LNCAP (cell line): Measurements from ENCODE around the gene CNNM2.

Experiments
- TF ChIP-seq, protein P1 (sequence below): fragments of 450-650 bp; IDR thresholded peaks from 2 replicates; pipeline ENCODE4 v1.5.1; 2017; ENCODE audit warnings: mild to moderate bottlenecking

The CNNM2 gene

DNA sequence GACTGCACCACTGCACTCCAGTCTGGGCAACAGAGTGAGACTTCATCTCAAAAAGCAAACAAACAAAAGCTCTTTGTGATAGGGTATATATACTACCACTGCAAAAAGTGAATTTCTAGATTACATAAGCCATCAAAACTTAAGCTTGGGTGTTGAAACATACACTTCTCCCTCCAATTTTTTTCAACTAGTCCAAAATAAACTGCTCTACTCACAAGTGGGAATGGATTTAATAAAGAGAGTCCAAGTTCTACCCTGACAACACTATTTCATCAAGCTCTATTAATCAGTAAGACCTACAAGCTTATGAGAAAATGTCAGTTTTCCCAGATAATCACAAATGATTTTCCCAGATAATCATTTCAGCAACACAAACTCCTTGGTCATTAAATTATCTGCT lies 192.3 kb downstream of the CNNM2 start:
- TF ChIP-seq, protein P1, sequence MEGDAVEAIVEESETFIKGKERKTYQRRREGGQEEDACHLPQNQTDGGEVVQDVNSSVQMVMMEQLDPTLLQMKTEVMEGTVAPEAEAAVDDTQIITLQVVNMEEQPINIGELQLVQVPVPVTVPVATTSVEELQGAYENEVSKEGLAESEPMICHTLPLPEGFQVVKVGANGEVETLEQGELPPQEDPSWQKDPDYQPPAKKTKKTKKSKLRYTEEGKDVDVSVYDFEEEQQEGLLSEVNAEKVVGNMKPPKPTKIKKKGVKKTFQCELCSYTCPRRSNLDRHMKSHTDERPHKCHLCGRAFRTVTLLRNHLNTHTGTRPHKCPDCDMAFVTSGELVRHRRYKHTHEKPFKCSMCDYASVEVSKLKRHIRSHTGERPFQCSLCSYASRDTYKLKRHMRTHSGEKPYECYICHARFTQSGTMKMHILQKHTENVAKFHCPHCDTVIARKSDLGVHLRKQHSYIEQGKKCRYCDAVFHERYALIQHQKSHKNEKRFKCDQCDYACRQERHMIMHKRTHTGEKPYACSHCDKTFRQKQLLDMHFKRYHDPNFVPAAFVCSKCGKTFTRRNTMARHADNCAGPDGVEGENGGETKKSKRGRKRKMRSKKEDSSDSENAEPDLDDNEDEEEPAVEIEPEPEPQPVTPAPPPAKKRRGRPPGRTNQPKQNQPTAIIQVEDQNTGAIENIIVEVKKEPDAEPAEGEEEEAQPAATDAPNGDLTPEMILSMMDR = no peak

DNA sequence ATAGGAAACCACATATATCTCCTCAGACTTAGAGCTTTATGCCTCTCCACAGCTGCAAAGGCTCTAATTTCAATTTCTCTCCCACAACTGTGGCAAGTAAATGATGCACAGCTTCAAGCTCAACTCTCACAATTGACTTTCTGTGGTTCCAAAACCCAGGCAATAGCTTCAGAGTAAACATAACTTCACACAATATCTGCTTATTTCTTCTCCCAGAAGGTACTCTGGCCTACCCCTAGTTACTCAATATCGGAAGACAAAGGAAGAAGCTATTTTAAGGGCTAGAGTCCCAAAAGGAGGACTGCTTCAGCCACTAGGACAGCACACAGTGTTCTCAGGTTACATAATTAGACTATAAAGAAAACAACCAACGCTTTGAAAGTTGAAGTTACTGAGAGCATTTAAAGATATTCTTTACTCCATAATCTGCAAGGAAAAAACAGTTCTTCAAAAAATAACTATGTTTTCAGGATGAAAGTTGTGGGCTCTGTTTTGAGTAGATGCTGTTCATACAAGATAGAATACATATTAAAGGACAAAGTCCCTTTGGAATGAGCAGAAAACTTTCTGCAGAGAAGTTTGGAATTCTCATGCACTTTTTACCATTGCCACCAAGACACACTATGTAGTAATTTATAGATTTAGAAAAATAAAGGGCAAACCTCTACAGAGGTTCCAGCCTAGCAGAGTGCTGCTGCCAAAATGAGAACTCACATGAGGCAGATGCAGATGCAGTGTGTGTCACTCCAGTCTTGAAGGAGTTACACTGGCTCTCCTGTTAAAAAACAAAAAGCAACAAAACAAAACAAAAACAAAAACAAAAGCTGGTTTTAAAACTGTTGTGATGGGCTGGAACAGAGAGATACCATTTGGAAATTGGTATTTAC lies 193.2 kb downstream of the CNNM2 start:
- TF ChIP-seq, protein P1 = no peak

DNA sequence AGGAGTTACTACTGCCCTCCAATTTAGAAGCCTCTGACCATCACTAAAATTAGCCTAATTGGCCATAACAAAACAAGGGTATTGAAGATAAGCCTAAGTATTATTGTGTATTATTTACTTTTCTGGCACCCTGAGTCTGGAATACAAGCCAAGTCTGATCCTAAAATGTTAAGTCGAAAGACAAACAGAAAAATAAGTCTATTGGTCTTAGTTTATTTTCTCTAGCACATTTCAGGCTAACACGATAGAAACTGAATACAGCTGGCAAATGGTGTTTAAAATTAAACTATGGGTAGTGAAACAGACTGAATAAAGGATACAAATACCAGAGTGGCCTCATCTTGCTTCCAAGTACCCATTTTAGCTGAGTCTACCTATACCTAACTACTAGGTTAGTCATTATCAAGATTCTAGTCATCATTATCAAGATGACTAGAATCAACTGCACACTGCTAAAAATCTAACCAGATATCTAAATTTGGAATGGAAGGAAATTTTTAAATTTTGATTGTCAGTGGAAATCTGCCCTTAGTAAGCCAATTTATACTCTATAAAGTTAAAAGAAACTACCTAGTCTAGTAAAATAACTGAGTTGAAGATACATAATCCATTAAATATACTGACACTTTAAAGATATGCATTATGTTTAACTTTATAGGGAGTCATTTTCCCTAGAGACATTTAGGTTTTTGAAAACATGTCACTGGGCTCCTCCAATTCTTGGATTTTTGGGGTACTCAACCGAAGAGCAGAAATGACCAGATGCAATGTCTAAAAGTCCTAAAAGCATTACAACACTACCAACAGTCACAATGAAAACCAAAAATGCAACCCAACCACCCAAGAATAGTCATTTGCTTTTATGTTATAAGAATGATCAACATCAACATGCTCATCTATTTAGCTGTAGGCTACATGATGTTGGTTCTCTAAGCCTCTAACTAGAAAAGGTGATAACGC lies 194.1 kb downstream of the CNNM2 start:
- TF ChIP-seq, protein P1 = no peak

DNA sequence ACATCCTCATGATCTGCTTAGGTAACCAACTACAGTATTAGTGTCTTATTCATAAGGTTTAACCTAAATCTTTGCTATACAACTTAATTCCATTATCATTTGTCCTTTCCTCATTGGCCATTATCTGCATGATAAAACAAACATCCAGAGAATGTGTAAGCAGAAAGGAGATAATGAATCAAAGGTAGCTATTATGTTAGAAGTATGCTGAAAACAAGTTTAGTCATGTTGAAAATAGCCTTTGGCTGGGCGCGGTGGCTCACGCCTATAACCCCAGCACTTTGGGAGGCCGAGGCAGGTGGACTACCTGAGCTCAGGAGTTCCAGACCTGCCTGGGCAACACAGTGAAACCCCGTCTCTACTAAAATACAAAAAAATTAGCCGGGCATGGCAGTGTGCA lies 196.8 kb downstream of the CNNM2 start:
- TF ChIP-seq, protein P1 = no peak

DNA sequence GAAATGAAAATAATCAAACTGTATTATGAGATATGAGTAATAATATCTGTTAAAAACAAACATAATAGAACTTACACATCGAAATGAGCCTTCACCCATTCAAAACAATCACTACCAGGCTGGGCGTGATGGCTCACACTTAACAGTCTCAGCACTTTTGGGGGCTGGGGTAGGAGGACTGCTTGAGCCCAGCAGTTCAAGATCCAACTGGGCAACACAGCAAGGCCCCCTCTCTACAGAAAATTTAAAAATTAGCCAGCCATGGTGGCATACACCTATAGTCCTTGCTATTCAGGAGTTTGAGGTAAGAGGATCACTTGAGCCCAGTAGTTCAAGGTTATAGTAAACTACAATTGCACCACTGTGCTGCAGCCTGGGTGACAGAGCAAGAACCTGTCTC lies 199.2 kb downstream of the CNNM2 start:
- TF ChIP-seq, protein P1 = no peak

DNA sequence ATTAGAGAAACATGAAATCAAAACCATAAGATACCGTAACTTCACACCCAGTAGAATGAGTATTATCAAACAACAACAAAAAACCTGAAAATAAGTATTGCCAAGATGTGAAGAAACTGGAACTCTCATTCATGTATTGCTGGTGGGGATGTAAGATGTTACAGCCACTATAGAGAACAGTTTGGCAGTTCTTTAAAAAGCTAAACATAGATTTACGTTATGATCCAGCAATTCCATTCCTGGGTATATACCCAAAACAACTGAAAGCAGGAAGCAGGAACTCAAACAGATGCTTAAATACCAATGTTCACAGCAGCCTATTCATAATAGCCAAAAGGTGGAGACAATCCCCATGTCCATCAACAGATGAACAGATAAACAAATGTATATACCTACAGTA lies 202.5 kb downstream of the CNNM2 start:
- TF ChIP-seq, protein P1 = no peak

DNA sequence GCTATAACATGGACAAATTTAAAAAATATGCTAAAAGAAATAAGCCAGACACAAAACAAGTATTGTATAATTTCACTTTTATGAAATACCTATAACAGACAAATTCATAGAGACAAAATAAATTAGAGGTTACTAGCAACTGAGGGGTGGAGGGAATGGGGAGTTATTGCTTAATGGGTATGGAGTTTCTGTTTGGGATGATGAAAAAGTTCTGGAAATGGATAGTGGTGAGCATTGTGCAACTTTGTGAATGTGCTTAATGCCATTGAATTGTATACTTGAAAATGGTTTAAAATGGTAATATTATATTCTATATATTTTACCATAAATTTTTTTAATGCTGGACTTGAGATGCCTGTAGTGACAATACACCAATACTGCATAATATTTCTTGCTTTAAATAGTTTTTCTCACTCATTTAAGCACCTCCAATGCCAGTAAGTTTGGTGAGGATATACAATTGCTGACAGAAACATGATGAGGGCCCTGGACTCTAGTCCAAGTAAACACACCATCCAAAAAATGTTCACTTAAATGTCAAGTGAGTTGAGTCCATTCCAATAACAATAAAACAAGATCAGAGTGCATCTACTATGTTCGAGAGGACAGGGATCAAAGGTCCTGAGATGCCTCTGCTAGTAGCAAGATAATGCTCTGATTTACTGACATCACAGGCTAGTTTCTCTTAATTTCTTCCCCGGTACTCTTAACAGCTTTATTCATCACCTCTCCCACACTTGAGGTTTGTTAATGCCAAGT lies 203.1 kb downstream of the CNNM2 start:
- TF ChIP-seq, protein P1 = no peak
